Measurements from ENCODE around the gene KCNH1.

- TF ChIP-seq POLR2AphosphoS5 (IDR thresholded peaks at IDR 0.05) (no peak), CTCF (IDR thresholded peaks at IDR 0.05; ENCODE audit: poor library complexity, severe bottlenecking) (no peak)
These were observed 304.9 kb downstream of the KCNH1 start for GRCh38 chr1:210828996-210829596.

Data from neural cell (in vitro differentiated cells).